Panc1 (cell line): ENCODE data around the gene SPR. TPM values are rescaled to one million over a fixed set of nuclear protein-coding genes. Genes with fewer than 3 reads are reported as not detected.

Experiments used
- ATAC-seq: fragments of 200-7000 bp; cut with Tn5 transposase; 2 replicates; pipeline ENCODE4 v1.9.1; 2020; ENCODE audit warnings: mild to moderate bottlenecking, moderate library complexity
- BruUV-seq: library from RNA; stranded (reverse); fragments of 400-500 nt; replicated peaks from 2 replicates; lab custom pipeline; 2021; lab: Mats Ljungman, UMichigan
- CTCF ChIA-PET: fragments of 300-600 bp; sonication (Branson Sonifier 250); formaldehyde crosslinking; loops from one replicate; lab custom pipeline; 2022; ENCODE audit warnings: antibody characterized with exemption; lab: Charles Lee
- POLR2A ChIA-PET: fragments of 300-600 bp; sonication (Branson Sonifier 250); formaldehyde crosslinking; loops from one replicate; lab custom pipeline; 2022; ENCODE audit warnings: antibody characterized with exemption; lab: Charles Lee
- DNase-seq: peaks from one replicate; pipeline ENCODE4 v3.0.0-alpha.2; 2010; ENCODE audit warnings: low read depth, low spot score
- H3K27ac ChIP-seq: 2 replicates; pipeline ENCODE4 v1.5.1; 2011; ENCODE audit warnings: mild to moderate bottlenecking, low read length, inconsistent platforms
- H3K27me3 ChIP-seq: fragments of 200-500 bp; sonication (Bioruptor generic); 2 replicates; pipeline ENCODE4 v1.6.0; 2014; ENCODE audit warnings: low read length, inconsistent platforms; ENCODE audit not compliant: control insufficient read depth, insufficient read depth
- H3K36me3 ChIP-seq: fragments of 200-500 bp; sonication (Bioruptor generic); 2 replicates; pipeline ENCODE4 v1.5.1; 2014; ENCODE audit warnings: inconsistent platforms, mild to moderate bottlenecking, low read length, moderate library complexity; ENCODE audit not compliant: control insufficient read depth, insufficient read depth
- H3K4me1 ChIP-seq: 2 replicates; pipeline ENCODE4 v1.5.1; 2011; ENCODE audit warnings: inconsistent platforms, mild to moderate bottlenecking, low read length, moderate library complexity; ENCODE audit not compliant: control insufficient read depth, insufficient read depth
- H3K4me3 ChIP-seq, 2 experiments: 2 replicates each; pipeline ENCODE4 v1.5.1; 2011 to 2012; ENCODE audit warnings: low read depth in 2 of 2, low read length in 2 of 2, mild to moderate bottlenecking in 2 of 2, inconsistent platforms in 1 of 2, moderate library complexity in 1 of 2
- H3K9me3 ChIP-seq: fragments of 200-500 bp; sonication (Bioruptor generic); 2 replicates; pipeline ENCODE4 v1.5.1; 2014; ENCODE audit warnings: low read depth, mild to moderate bottlenecking, inconsistent platforms, low read length, moderate library complexity; ENCODE audit not compliant: control insufficient read depth, insufficient read depth
- CTCF ChIP-seq: fragments of 450-650 bp; IDR thresholded peaks from 2 replicates; pipeline ENCODE4 v1.5.1; 2017; ENCODE audit warnings: mild to moderate bottlenecking
- POLR2AphosphoS5 ChIP-seq: IDR thresholded peaks from 2 replicates; pipeline ENCODE4 v1.6.1; 2012; ENCODE audit warnings: mild to moderate bottlenecking, low read depth, low read length, moderate library complexity
- REST ChIP-seq, 2 experiments: IDR thresholded peaks; 2 replicates each; pipeline ENCODE4 v1.6.1; 2011 to 2012; ENCODE audit warnings: low read depth in 2 of 2, control low read depth in 1 of 2, low read length in 1 of 2, mild to moderate bottlenecking in 1 of 2, moderate library complexity in 1 of 2; ENCODE audit not compliant: insufficient read depth in 1 of 2
- SIN3A ChIP-seq: IDR thresholded peaks from 2 replicates; pipeline ENCODE4 v1.6.1; 2012; ENCODE audit warnings: low read depth, mild to moderate bottlenecking, low read length, moderate library complexity, borderline replicate concordance; ENCODE audit not compliant: insufficient read depth
- TCF7L2 ChIP-seq: IDR thresholded peaks from 2 replicates; pipeline ENCODE4 v1.6.1; 2011; ENCODE audit warnings: mild to moderate bottlenecking, low read depth, low read length, inconsistent platforms
- in situ Hi-C: cut with HindIII; loops from 2 replicates; pipeline ENCODE4 v1.10.0; 2016; ENCODE audit warnings: low sequenced_read_pairs, low pct_unique_long_range_greater_than_20kb
- intact Hi-C: fragments of 100-400 bp; cut with micrococcal nuclease; formaldehyde crosslinking; loops from one replicate; pipeline ENCODE4 v1.10.0; 2022; ENCODE audit not compliant: unreplicated experiment
- total RNA-seq: library from RNA; stranded (reverse); gene quantifications from one replicate; pipeline ENCODE4 v1.2.1, GENCODE V29; 2021; ENCODE audit not compliant: unreplicated experiment

The SPR gene
- total RNA-seq, 1 experiment from 2014 or later, result 75.4 TPM

- H3K4me3 ChIP-seq, result no peak overlapping the region
- no peaks in the 10 kb centered on the region; the same call in 1 of the 2 replicates for H3K36me3 ChIP-seq
- DNase-seq, result no peak
- no peaks in the 10 kb centered on the region for H3K9me3 ChIP-seq
- H3K27me3 ChIP-seq, result no peaks in the 10 kb centered on the region
- ChIA-PET CTCF (no interaction called here), POLR2A (no interaction called here)
- TF ChIP-seq REST (IDR thresholded peaks at IDR 0.05; ENCODE audit: insufficient read depth in 1 of 2, low read depth in 2 of 2, low read length in 1 of 2) (no peak), SIN3A (no peak), CTCF (no peak), TCF7L2 (no peak), POLR2AphosphoS5 (no peak)
- in situ Hi-C loops (no loop called here), intact Hi-C loops (loop anchor here (5.0 kb wide), 2 partner anchors 272 to 287 kb away; no protein-coding TSS in a partner anchor)
- no peak for ATAC-seq
- H3K27ac ChIP-seq, result no peak overlapping the region
- peaks cover 18% of the 10 kb centered on the region for H3K4me1 ChIP-seq
- no TSS peak for BruUV-seq
These were observed 2.8 kb downstream of the SPR start for GRCh38 chr2:72889991-72890390.

- no peak for DNase-seq
- in situ Hi-C loops, result no loop called here
- BruUV-seq, result TSS peak; percentile 83
These were observed 4.0 kb downstream of the SPR start for GRCh38 chr2:72891091-72891818.

More at GRCh38 chr2:72891091-72891818, 4.0 kb downstream of the SPR start:
- ChIA-PET CTCF (no interaction called here), POLR2A (no interaction called here)
- H3K9me3 ChIP-seq, result no peaks in the 10 kb centered on the region
- H3K27me3 ChIP-seq, result no peaks in the 10 kb centered on the region
- H3K27ac ChIP-seq, result no peak overlapping the region
- intact Hi-C loops, result loop anchor here (5.0 kb wide), 2 partner anchors 271 to 286 kb away; no protein-coding TSS in a partner anchor
- no peak overlapping the region for H3K4me3 ChIP-seq
- no peaks in the 10 kb centered on the region; the same call in 1 of the 2 replicates for H3K36me3 ChIP-seq
- H3K4me1 ChIP-seq, result peaks cover 18% of the 10 kb centered on the region
- TF ChIP-seq REST (IDR thresholded peaks at IDR 0.05; ENCODE audit: insufficient read depth in 1 of 2, low read depth in 2 of 2, low read length in 1 of 2), result no peak
- no peak for TF ChIP-seq TCF7L2
- no peak for TF ChIP-seq CTCF
- no peak for TF ChIP-seq POLR2AphosphoS5
- TF ChIP-seq SIN3A, result no peak
- ATAC-seq, result no peak
